IMR-90 (cell line): ENCODE measurements around the gene MT1A. TPM values are rescaled to one million over a fixed set of nuclear protein-coding genes. Genes with fewer than 3 reads are reported as not detected.

Experiments
- ATAC-seq: fragments of 200-7000 bp; cut with Tn5 transposase; 2 replicates; pipeline ENCODE4 v1.9.1; 2020; ENCODE audit warnings: low read depth, mild to moderate bottlenecking, moderate library complexity
- BruUV-seq: library from RNA; stranded (reverse); fragments of 400-500 nt; replicated peaks from 2 replicates; lab custom pipeline; 2021; lab: Mats Ljungman, UMichigan
- CTCF ChIA-PET: fragments of 300-600 bp; formaldehyde crosslinking; extraction: SDS; loops from one replicate; lab custom pipeline; 2021; ENCODE audit warnings: antibody characterized with exemption; lab: Yijun Ruan, JAX
- POLR2A ChIA-PET: fragments of 300-600 bp; sonication (Branson Sonifier 250); formaldehyde crosslinking; loops from one replicate; lab custom pipeline; 2022; ENCODE audit warnings: antibody characterized with exemption; ENCODE audit not compliant: unreplicated experiment; lab: Charles Lee
- DNase-seq: peaks from one replicate; pipeline ENCODE4 v3.0.0; 2013
- H2AFZ ChIP-seq: replicated peaks from 2 replicates; pipeline ENCODE3; 2013; ENCODE audit warnings: low read length, mild to moderate bottlenecking; ENCODE audit not compliant: poor library complexity
- H2AK5ac ChIP-seq: 2 replicates; pipeline ENCODE4 v1.6.1; 2013; ENCODE audit warnings: low read depth, low read length, inconsistent platforms
- H2AK9ac ChIP-seq: replicated peaks from 2 replicates; pipeline ENCODE3; 2013; ENCODE audit warnings: mild to moderate bottlenecking, low read depth, low read length, moderate library complexity; ENCODE audit not compliant: poor library complexity
- H2BK120ac ChIP-seq: 2 replicates; pipeline ENCODE4 v1.6.1; 2013; ENCODE audit warnings: low read depth, low read length, inconsistent platforms
- H2BK15ac ChIP-seq: 3 replicates; pipeline ENCODE4 v1.6.1; 2013; ENCODE audit warnings: low read depth, low read length, inconsistent platforms
- H2BK20ac ChIP-seq: 2 replicates; pipeline ENCODE4 v1.6.1; 2013; ENCODE audit warnings: low read depth, mild to moderate bottlenecking, inconsistent platforms, low read length, moderate library complexity
- H2BK5ac ChIP-seq: 2 replicates; pipeline ENCODE4 v1.6.1; 2013; ENCODE audit warnings: mild to moderate bottlenecking, low read depth, low read length, inconsistent platforms; ENCODE audit not compliant: poor library complexity, severe bottlenecking
- H3K14ac ChIP-seq: replicated peaks from 2 replicates; pipeline ENCODE4 v1.6.1; 2013; ENCODE audit warnings: low read depth, low read length, inconsistent platforms
- H3K18ac ChIP-seq: 2 replicates; pipeline ENCODE4 v1.6.1; 2013; ENCODE audit warnings: low read depth, low read length, control low read depth
- H3K23ac ChIP-seq: 2 replicates; pipeline ENCODE4 v1.6.1; 2013; ENCODE audit warnings: low read depth, low read length, inconsistent platforms
- H3K27ac ChIP-seq: 2 replicates; pipeline ENCODE4 v1.5.1; 2013; ENCODE audit warnings: mild to moderate bottlenecking, control low read depth, low read length; ENCODE audit not compliant: insufficient read depth
- H3K27me3 ChIP-seq: 2 replicates; pipeline ENCODE4 v1.6.1; 2013; ENCODE audit warnings: low read length; ENCODE audit not compliant: control insufficient read depth, insufficient read depth
- H3K36me3 ChIP-seq: 2 replicates; pipeline ENCODE4 v1.6.1; 2013; ENCODE audit warnings: low read length, mixed read lengths; ENCODE audit not compliant: control insufficient read depth, insufficient read depth
- H3K4ac ChIP-seq: 2 replicates; pipeline ENCODE4 v1.6.1; 2013; ENCODE audit warnings: low read depth, low read length, inconsistent platforms
- H3K4me1 ChIP-seq: 2 replicates; pipeline ENCODE4 v1.6.1; 2013; ENCODE audit warnings: low read length, mixed read lengths; ENCODE audit not compliant: control insufficient read depth, insufficient read depth
- H3K4me2 ChIP-seq: 2 replicates; pipeline ENCODE4 v1.6.1; 2013; ENCODE audit warnings: low read depth, mild to moderate bottlenecking, control low read depth, low read length, moderate library complexity
- H3K4me3 ChIP-seq: 2 replicates; pipeline ENCODE4 v1.5.1; 2013; ENCODE audit warnings: low read depth, mild to moderate bottlenecking, control low read depth, low read length, moderate library complexity; ENCODE audit not compliant: insufficient read depth
- H3K56ac ChIP-seq: 2 replicates; pipeline ENCODE4 v1.6.1; 2013; ENCODE audit warnings: low read length, inconsistent platforms; ENCODE audit not compliant: insufficient read depth; ENCODE audit errors: extremely low read depth
- H3K79me1 ChIP-seq, 2 experiments: 2 replicates each; pipeline ENCODE4 v1.6.1; 2013; ENCODE audit warnings: low read length in 2 of 2, inconsistent platforms in 1 of 2, low read depth in 1 of 2
- H3K9ac ChIP-seq: 2 replicates; pipeline ENCODE4 v1.6.1; 2013; ENCODE audit warnings: low read depth, low read length, control low read depth
- H3K9me1 ChIP-seq: 2 replicates; pipeline ENCODE4 v1.6.1; 2013; ENCODE audit warnings: low read length, inconsistent platforms; ENCODE audit not compliant: insufficient read depth
- H3K9me3 ChIP-seq: 2 replicates; pipeline ENCODE4 v1.6.1; 2013; ENCODE audit warnings: low read length; ENCODE audit not compliant: control insufficient read depth, insufficient read depth
- H4K20me1 ChIP-seq: 2 replicates; pipeline ENCODE4 v1.6.1; 2013; ENCODE audit warnings: low read length, inconsistent platforms; ENCODE audit not compliant: insufficient read depth
- H4K5ac ChIP-seq: 2 replicates; pipeline ENCODE4 v1.6.1; 2013; ENCODE audit warnings: mild to moderate bottlenecking, low read depth, low read length, control low read depth
- H4K8ac ChIP-seq, 2 experiments: 2 replicates each; pipeline ENCODE4 v1.6.1; 2013; ENCODE audit warnings: low read depth in 2 of 2, low read length in 2 of 2, control low read depth in 1 of 2, inconsistent platforms in 1 of 2
- H4K91ac ChIP-seq: 2 replicates; pipeline ENCODE4 v1.6.1; 2013; ENCODE audit warnings: low read depth, low read length, inconsistent platforms; ENCODE audit not compliant: insufficient read depth
- BHLHE40 ChIP-seq: fragments of 150-350 bp; IDR thresholded peaks from 2 replicates; pipeline ENCODE4 v1.6.1; 2016; ENCODE audit warnings: mild to moderate bottlenecking, low read depth, low read length
- CEBPB ChIP-seq: IDR thresholded peaks from 2 replicates; pipeline ENCODE4 v1.6.1; 2012; ENCODE audit warnings: low read depth, low read length, improper control_type of control experiment
- CHD1 ChIP-seq: IDR thresholded peaks from 2 replicates; pipeline ENCODE4 v1.6.1; 2012; ENCODE audit warnings: low read depth, low read length, improper control_type of control experiment
- CTCF ChIP-seq: conservative IDR thresholded peaks from 2 replicates; pipeline ENCODE4 v1.5.1; 2012; ENCODE audit warnings: mild to moderate bottlenecking, low read depth, low read length, improper control_type of control experiment
- MAFK ChIP-seq: IDR thresholded peaks from 2 replicates; pipeline ENCODE4 v1.6.1; 2012; ENCODE audit warnings: low read depth, low read length, improper control_type of control experiment
- MAZ ChIP-seq: IDR thresholded peaks from 2 replicates; pipeline ENCODE4 v1.6.1; 2012; ENCODE audit warnings: low read depth, mild to moderate bottlenecking, low read length, improper control_type of control experiment, moderate library complexity, borderline replicate concordance
- MXI1 ChIP-seq: IDR thresholded peaks from 2 replicates; pipeline ENCODE4 v1.6.1; 2012; ENCODE audit warnings: low read depth, mild to moderate bottlenecking, low read length, moderate library complexity, borderline replicate concordance
- RAD21 ChIP-seq: IDR thresholded peaks from 2 replicates; pipeline ENCODE4 v1.6.1; 2012; ENCODE audit warnings: low read length, improper control_type of control experiment
- RCOR1 ChIP-seq: IDR thresholded peaks from 2 replicates; pipeline ENCODE4 v1.6.1; 2012; ENCODE audit warnings: mild to moderate bottlenecking, low read length, improper control_type of control experiment; ENCODE audit not compliant: insufficient replicate concordance
- RFX5 ChIP-seq: IDR thresholded peaks from 2 replicates; pipeline ENCODE4 v1.8.0; 2012; ENCODE audit warnings: low read depth, mild to moderate bottlenecking, low read length, moderate library complexity
- SMC3 ChIP-seq: fragments of 150-350 bp; IDR thresholded peaks from 2 replicates; pipeline ENCODE4 v1.6.1; 2016; ENCODE audit warnings: low read depth, mild to moderate bottlenecking, antibody characterized with exemption, low read length, moderate library complexity
- WGBS, 2 experiments: methylation state at CpG; one replicate each; pipeline versions ENCODE4 v1.1.5 to v1.1.7; 2013; ENCODE audit warnings: missing lambda C conversion rate in 2 of 2; ENCODE audit not compliant: insufficient read length in 1 of 2; ENCODE audit errors: extremely low coverage in 2 of 2; 5-methylcytosine and 5-hydroxymethylcytosine counted together
- dilution Hi-C: fragments of 300-500 bp; cut with HindIII; formaldehyde crosslinking; loops from one replicate; pipeline ENCODE4 v1.14.3; 2018; ENCODE audit warnings: low sequenced_read_pairs; ENCODE audit not compliant: unreplicated experiment
- in situ Hi-C: fragments of 300-500 bp; cut with MboI; formaldehyde crosslinking; loops from 3 replicates; pipeline ENCODE4 v1.14.3; 2019; ENCODE audit warnings: low sequenced_read_pairs, inconsistent platforms, mixed read lengths
- intact Hi-C: fragments of 100-400 bp; cut with micrococcal nuclease; formaldehyde crosslinking; loops from 2 replicates; pipeline ENCODE4 v1.10.0; 2022
- polyA plus RNA-seq, 3 experiments: library from polyadenylated mRNA; depleted of rRNA; stranded (reverse); fragments of >200 nt; gene quantifications; 2 replicates each; pipeline ENCODE4 v1.2.3, GENCODE V29; 2012; ENCODE audit warnings: low replicate concordance in 1 of 3
- total RNA-seq: library from RNA; depleted of rRNA; stranded (reverse); fragments of >200 nt; gene quantifications from 2 replicates; pipeline ENCODE4 v1.2.3, GENCODE V29; 2012
- TF ChIP-seq, protein P1 (sequence below): fragments of 150-350 bp; IDR thresholded peaks from 2 replicates; pipeline ENCODE4 v1.6.1; 2017; ENCODE audit warnings: mild to moderate bottlenecking, antibody characterized with exemption, low read length, low read depth

MT1A gene
- total and polyA plus RNA-seq, 2 of the 4 experiments (the other 2 are of a cell fraction): 1.6 TPM; not detected in 1

GRCh38 chr16:56649271-56649670 is 10.8 kb downstream of the MT1A start (continued):
- TF ChIP-seq CTCF (no peak), BHLHE40 (no peak), CHD1 (no peak)

DNA sequence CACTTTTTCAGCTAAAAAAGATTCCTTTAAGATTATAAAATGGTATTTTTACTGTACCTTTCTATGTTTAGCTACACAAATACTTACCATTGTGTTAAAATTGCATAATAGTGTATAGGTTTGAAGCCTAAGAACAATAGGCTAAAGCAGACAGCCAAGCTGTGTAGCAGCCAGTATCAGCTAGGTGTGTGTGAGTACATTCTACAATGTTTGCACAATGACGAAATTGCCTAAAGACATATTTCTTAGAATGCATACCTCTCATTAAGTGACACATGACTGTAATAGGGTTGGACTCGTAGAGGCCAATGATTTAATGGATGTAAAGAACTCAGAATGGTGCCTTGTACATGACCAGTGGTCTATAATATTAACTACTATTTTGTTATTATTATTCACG is 11.4 kb downstream of the MT1A start:
- H3K4ac ChIP-seq: no peak overlapping the region
- 0 out of 2 replicates have a peak, but pooled peaks cover 2% of the 10 kb centered on the region for H3K9me3 ChIP-seq
- no peak overlapping the region for H4K91ac ChIP-seq
- no peak overlapping the region for H3K27ac ChIP-seq
- ChIA-PET POLR2A (no interaction called here), CTCF (no interaction called here)
- H3K4me2 ChIP-seq: no peak overlapping the region
- H3K4me3 ChIP-seq: no peak overlapping the region
- no peak overlapping the region for H3K9ac ChIP-seq
- H2BK20ac ChIP-seq: no peak overlapping the region
- intact Hi-C loops: no loop called here
- in situ Hi-C loops: no loop called here
- no peak overlapping the region for H3K18ac ChIP-seq
- no TSS peak for BruUV-seq
- H4K5ac ChIP-seq: no peak overlapping the region
- H2BK120ac ChIP-seq: no peak overlapping the region
- dilution Hi-C loops: no loop called here
- no peaks in the 10 kb centered on the region for H3K4me1 ChIP-seq
- peaks cover 82% of the 10 kb centered on the region for H3K27me3 ChIP-seq
- no peak overlapping the region for H3K56ac ChIP-seq
- no peak overlapping the region for H2BK15ac ChIP-seq
- H3K14ac ChIP-seq: no peak overlapping the region
- H3K23ac ChIP-seq: no peak overlapping the region
- no peak overlapping the region for H2AFZ ChIP-seq
- no peaks in the 10 kb centered on the region; the same call in 1 of the 2 replicates for H4K20me1 ChIP-seq
- H3K79me1 ChIP-seq: no peaks in the 10 kb centered on the region
- DNase-seq: no peak
- H2AK5ac ChIP-seq: no peak overlapping the region
- H4K8ac ChIP-seq: no peak overlapping the region
- no peak overlapping the region for H2BK5ac ChIP-seq
- ATAC-seq: no peak
- no peak overlapping the region for H2AK9ac ChIP-seq
- WGBS, 2 experiments: no CpG with 5 or more reads among the region's 3 CpGs
- H3K36me3 ChIP-seq: no peaks in the 10 kb centered on the region
- H3K9me1 ChIP-seq: 0 out of 2 replicates have a peak, but pooled peaks cover 3% of the 10 kb centered on the region
- TF ChIP-seq RAD21: no peak
- no peak for TF ChIP-seq RCOR1
- TF ChIP-seq MXI1: no peak
- no peak for TF ChIP-seq MAFK
- no peak for TF ChIP-seq CHD1
- no peak for TF ChIP-seq CEBPB
- no peak for TF ChIP-seq CTCF
- no peak for TF ChIP-seq RFX5
- no peak for TF ChIP-seq SMC3
- TF ChIP-seq, protein P1, sequence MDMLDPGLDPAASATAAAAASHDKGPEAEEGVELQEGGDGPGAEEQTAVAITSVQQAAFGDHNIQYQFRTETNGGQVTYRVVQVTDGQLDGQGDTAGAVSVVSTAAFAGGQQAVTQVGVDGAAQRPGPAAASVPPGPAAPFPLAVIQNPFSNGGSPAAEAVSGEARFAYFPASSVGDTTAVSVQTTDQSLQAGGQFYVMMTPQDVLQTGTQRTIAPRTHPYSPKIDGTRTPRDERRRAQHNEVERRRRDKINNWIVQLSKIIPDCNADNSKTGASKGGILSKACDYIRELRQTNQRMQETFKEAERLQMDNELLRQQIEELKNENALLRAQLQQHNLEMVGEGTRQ: no peak
- no peak for TF ChIP-seq MAZ
